ENCODE results near the gene RPN2.

DNA sequence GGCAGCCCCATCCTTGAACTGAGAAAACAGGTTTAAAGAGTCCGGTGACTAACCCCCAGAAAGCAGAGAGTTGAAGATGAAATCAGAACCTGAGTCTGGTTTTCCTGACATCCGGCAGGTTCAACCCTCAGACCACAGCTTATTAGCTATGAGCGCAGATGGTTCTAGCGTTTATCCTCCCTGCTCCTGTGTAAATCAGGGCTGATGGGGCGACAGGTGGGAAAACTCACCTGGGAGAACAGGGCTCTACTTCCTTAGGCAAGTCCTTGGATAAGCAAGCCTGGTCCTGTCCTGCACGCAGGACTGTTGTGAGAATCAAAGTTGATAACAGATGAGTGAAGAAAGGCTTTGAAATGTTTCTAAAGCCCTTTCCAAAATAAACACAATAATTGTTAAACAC is 51.1 kb downstream of the RPN2 start:
- TF ChIP-seq, protein P1, sequence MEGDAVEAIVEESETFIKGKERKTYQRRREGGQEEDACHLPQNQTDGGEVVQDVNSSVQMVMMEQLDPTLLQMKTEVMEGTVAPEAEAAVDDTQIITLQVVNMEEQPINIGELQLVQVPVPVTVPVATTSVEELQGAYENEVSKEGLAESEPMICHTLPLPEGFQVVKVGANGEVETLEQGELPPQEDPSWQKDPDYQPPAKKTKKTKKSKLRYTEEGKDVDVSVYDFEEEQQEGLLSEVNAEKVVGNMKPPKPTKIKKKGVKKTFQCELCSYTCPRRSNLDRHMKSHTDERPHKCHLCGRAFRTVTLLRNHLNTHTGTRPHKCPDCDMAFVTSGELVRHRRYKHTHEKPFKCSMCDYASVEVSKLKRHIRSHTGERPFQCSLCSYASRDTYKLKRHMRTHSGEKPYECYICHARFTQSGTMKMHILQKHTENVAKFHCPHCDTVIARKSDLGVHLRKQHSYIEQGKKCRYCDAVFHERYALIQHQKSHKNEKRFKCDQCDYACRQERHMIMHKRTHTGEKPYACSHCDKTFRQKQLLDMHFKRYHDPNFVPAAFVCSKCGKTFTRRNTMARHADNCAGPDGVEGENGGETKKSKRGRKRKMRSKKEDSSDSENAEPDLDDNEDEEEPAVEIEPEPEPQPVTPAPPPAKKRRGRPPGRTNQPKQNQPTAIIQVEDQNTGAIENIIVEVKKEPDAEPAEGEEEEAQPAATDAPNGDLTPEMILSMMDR (optimal IDR thresholded peaks at IDR 0.05 in 1 of 3, IDR thresholded peaks at IDR 0.05 in 1 of 3, conservative IDR thresholded peaks at IDR 0.05 in 1 of 3; ENCODE audit: extremely low read depth in 1 of 3, insufficient read depth in 2 of 3, low read length in 3 of 3): no peak
- TF ChIP-seq EZH2 (IDR thresholded peaks at IDR 0.05; ENCODE audit: low read length): no peak

Measured in keratinocyte (primary cell).